GM12878 (cell line): ENCODE measurements around the gene ARMC9. TPM values are rescaled to one million over a fixed set of nuclear protein-coding genes. Genes with fewer than 3 reads are reported as not detected.

Experiments used
- ATAC-seq: fragments of 200-7000 bp; cut with Tn5 transposase; 3 replicates; pipeline ENCODE4 v1.9.1; 2020; ENCODE audit warnings: mild to moderate bottlenecking, moderate library complexity
- BruUV-seq: library from RNA; stranded (reverse); fragments of 400-500 nt; replicated peaks from 2 replicates; lab custom pipeline; 2021; lab: Mats Ljungman, UMichigan
- CTCF ChIA-PET: fragments of 300-600 bp; sonication (Branson Sonifier 250); formaldehyde crosslinking; extraction: SDS; loops from one replicate; lab custom pipeline; 2021; ENCODE audit warnings: inconsistent platforms; lab: Yijun Ruan, JAX
- POLR2A ChIA-PET: fragments of 350-600 bp; formaldehyde crosslinking; extraction: SDS; loops from one replicate; lab custom pipeline; 2021; ENCODE audit warnings: inconsistent platforms; lab: Charles Lee
- RAD21 ChIA-PET: fragments of 300-600 bp; sonication (Branson Sonifier 250); formaldehyde crosslinking; loops from one replicate; lab custom pipeline; 2023; ENCODE audit warnings: antibody characterized with exemption; ENCODE audit not compliant: unreplicated experiment; lab: Charles Lee
- SMC1A ChIA-PET: fragments of 300-600 bp; sonication (Branson Sonifier 250); formaldehyde crosslinking; loops from one replicate; lab custom pipeline; 2023; ENCODE audit not compliant: unreplicated experiment, uncharacterized antibody; lab: Charles Lee
- DNase-seq: peaks from one replicate; pipeline ENCODE4 v3.0.0-alpha.2; 2011; ENCODE audit warnings: low read depth, low spot score
- FAIRE-seq: peaks from 3 replicates; lab custom pipeline; 2011; peaks lifted over from hg19 to GRCh38; lab: Jason Lieb, UNC
- H2AFZ ChIP-seq: 2 replicates; pipeline ENCODE4 v1.6.0; 2011; ENCODE audit warnings: low read depth, low read length, control low read depth; ENCODE audit not compliant: control insufficient read depth
- H3K27ac ChIP-seq: 2 replicates; pipeline ENCODE4 v1.5.1; 2011; ENCODE audit warnings: control low read depth; ENCODE audit not compliant: control insufficient read depth, insufficient read depth
- H3K27me3 ChIP-seq, 2 experiments: replicated peaks in 1 of 2; 2 replicates each; pipeline versions ENCODE4 v1.6.0 to v1.6.1; 2011; ENCODE audit warnings: low read length in 1 of 2; ENCODE audit not compliant: control insufficient read depth in 2 of 2, insufficient read depth in 2 of 2
- H3K36me3 ChIP-seq, 2 experiments: 2 replicates each; pipeline ENCODE4 v1.5.1; 2011; ENCODE audit warnings: low read length in 1 of 2; ENCODE audit not compliant: control insufficient read depth in 2 of 2, insufficient read depth in 2 of 2
- H3K4me1 ChIP-seq: 2 replicates; pipeline ENCODE4 v1.6.1; 2011; ENCODE audit warnings: mild to moderate bottlenecking, low read length, moderate library complexity, mixed read lengths; ENCODE audit not compliant: control insufficient read depth, insufficient read depth
- H3K4me2 ChIP-seq: 2 replicates; pipeline ENCODE4 v1.6.0; 2011; ENCODE audit warnings: control low read depth; ENCODE audit not compliant: control insufficient read depth, insufficient read depth
- H3K4me3 ChIP-seq: fragments of 200-600 bp; sonication (generic); 2 replicates; pipeline ENCODE4 v1.5.1; 2016
- H3K79me2 ChIP-seq: 2 replicates; pipeline ENCODE4 v1.6.0; 2011; ENCODE audit warnings: low read length; ENCODE audit not compliant: control insufficient read depth, insufficient read depth
- H3K9ac ChIP-seq: 2 replicates; pipeline ENCODE4 v1.8.0; 2011; ENCODE audit warnings: low read length, control low read depth, mixed read lengths; ENCODE audit not compliant: control insufficient read depth, insufficient read depth
- H3K9me3 ChIP-seq: replicated peaks from 3 replicates; pipeline ENCODE4 v1.5.1; 2011; ENCODE audit warnings: mild to moderate bottlenecking, low read length; ENCODE audit not compliant: control insufficient read depth, insufficient read depth
- H4K20me1 ChIP-seq: 2 replicates; pipeline ENCODE4 v1.6.0; 2011; ENCODE audit not compliant: control insufficient read depth, insufficient read depth
- BMI1 ChIP-seq: fragments of 450-650 bp; IDR thresholded peaks from 2 replicates; pipeline ENCODE4 v1.6.1; 2016; ENCODE audit warnings: mild to moderate bottlenecking, moderate library complexity, borderline replicate concordance
- EP300 ChIP-seq, 2 experiments: fragments of 150-350 bp in 1 of 2; IDR thresholded peaks; 2 replicates each; pipeline ENCODE4 v1.6.1; 2011 to 2012; ENCODE audit warnings: low read depth in 2 of 2, low read length in 2 of 2, borderline replicate concordance in 1 of 2, improper control_type of control experiment in 1 of 2, inconsistent platforms in 1 of 2; ENCODE audit not compliant: control insufficient read depth in 1 of 2
- HCFC1 ChIP-seq: fragments of 150-350 bp; IDR thresholded peaks from 2 replicates; pipeline ENCODE4 v1.6.1; 2014; ENCODE audit warnings: low read length
- MEF2A ChIP-seq: IDR thresholded peaks from 2 replicates; pipeline ENCODE4 v1.6.1; 2011; ENCODE audit warnings: low read depth, mild to moderate bottlenecking, low read length, moderate library complexity; ENCODE audit not compliant: insufficient read depth
- NFYB ChIP-seq: IDR thresholded peaks from 2 replicates; pipeline ENCODE4 v1.6.1; 2011; ENCODE audit warnings: low read depth, mild to moderate bottlenecking, low read length, improper control_type of control experiment, moderate library complexity; ENCODE audit not compliant: insufficient read depth
- RBBP5 ChIP-seq: fragments of 200-600 bp; sonication (generic); conservative IDR thresholded peaks from 2 replicates; pipeline ENCODE4 v1.6.1; 2016
- ZNF384 ChIP-seq: IDR thresholded peaks from 2 replicates; pipeline ENCODE4 v1.6.1; 2012; ENCODE audit warnings: low read depth, mild to moderate bottlenecking, low read length, improper control_type of control experiment, borderline replicate concordance
- WGBS: methylation state at CpG from one replicate; pipeline ENCODE4 v1.1.6; 2016; ENCODE audit warnings: low lambda C conversion rate; ENCODE audit not compliant: insufficient replicate concordance, insufficient coverage; ENCODE audit errors: missing lambda C conversion rate; 5-methylcytosine and 5-hydroxymethylcytosine counted together
- in situ Hi-C: fragments of 300-500 bp; cut with MboI; formaldehyde crosslinking; loops from 9 replicates; pipeline ENCODE4 v1.14.3; 2018; ENCODE audit warnings: mixed read lengths
- intact Hi-C: fragments of 100-400 bp; cut with micrococcal nuclease; formaldehyde crosslinking; loops from one replicate; pipeline ENCODE4 v1.14.2; 2022; ENCODE audit not compliant: unreplicated experiment
- polyA plus RNA-seq, 11 experiments: library from polyadenylated mRNA; depleted of rRNA in 4 of 11; unstranded in 6 of 11; stranded (reverse) in 5 of 11; fragments of >200 nt; fragmentation: Nextera tagmentation in 4 of 11; fragmentation: Illumina TruSeq in 1 of 11; extraction: Ambion mirVana in 4 of 11; extraction: Trizol in 1 of 11; gene quantifications; 1 replicate in 1 of 11; 2 replicates in 10 of 11; pipeline versions ENCODE4 v1.2.1 to v1.2.3, GENCODE V29; 2011 to 2016; ENCODE audit warnings: inconsistent platforms in 2 of 11, missing spikeins in 2 of 11, low read depth in 1 of 11
- total RNA-seq, 4 experiments: library from RNA; depleted of rRNA in 3 of 4; stranded (reverse); fragments of >200 nt in 3 of 4; fragmentation: Illumina TruSeq in 1 of 4; extraction: Trizol in 1 of 4; gene quantifications; 2 replicates each; pipeline versions ENCODE4 v1.2.1 to v1.2.3, GENCODE V29; 2013 to 2021
- TF ChIP-seq, protein P1 (sequence below): fragments of 450-650 bp; IDR thresholded peaks from 2 replicates; pipeline ENCODE4 v1.6.1; 2016; ENCODE audit warnings: mild to moderate bottlenecking
- TF ChIP-seq, protein P2 (sequence below): fragments of 450-650 bp; formaldehyde crosslinking; IDR thresholded peaks from 2 replicates; pipeline ENCODE4 v1.4.0; 2022; ENCODE audit warnings: mild to moderate bottlenecking, moderate library complexity
- TF ChIP-seq, protein P3 (sequence below): fragments of 450-650 bp; IDR thresholded peaks from 2 replicates; pipeline ENCODE4 v1.6.1; 2018; ENCODE audit warnings: borderline replicate concordance, mild to moderate bottlenecking; ENCODE audit not compliant: partially characterized antibody
- TF ChIP-seq, protein P4 (sequence below): fragments of 450-650 bp; IDR thresholded peaks from 2 replicates; pipeline ENCODE4 v1.6.1; 2017; ENCODE audit warnings: mild to moderate bottlenecking, low read depth, inconsistent platforms; ENCODE audit not compliant: poor library complexity, severe bottlenecking
- TF ChIP-seq, protein P5 (sequence below): IDR thresholded peaks from 2 replicates; pipeline ENCODE4 v1.6.1; 2011; ENCODE audit warnings: borderline replicate concordance, low read depth, mild to moderate bottlenecking, moderate library complexity, mixed read lengths, low read length; ENCODE audit not compliant: insufficient read depth; ENCODE audit errors: extremely low read length

The ARMC9 gene
- total and polyA plus RNA-seq, 10 of the 15 experiments (the other 5 are each of a cell fraction or from before 2014, with no cell fraction given): 3.8 to 21.8 (median 10.4) TPM

DNA sequence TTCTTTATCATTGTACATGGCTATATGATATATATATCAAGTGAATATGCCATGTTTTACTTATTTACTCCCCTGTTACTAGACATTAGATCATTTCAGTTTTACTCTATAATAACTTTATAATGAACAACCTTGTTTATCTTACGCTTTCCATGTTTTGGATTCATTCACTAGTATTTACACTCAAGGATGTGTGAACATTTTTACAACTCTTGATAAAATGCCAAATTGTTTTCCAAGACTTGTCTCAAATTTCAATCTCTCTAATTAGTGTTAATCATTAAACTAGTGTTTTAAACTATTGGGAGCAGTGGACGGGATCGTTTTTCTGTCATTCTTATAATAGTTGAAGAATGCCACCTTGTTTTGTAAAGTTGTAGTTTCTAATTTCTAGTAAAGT, 145.6 kb downstream of the ARMC9 start:
- no peak overlapping the region for H3K4me3 ChIP-seq
- intact Hi-C loops (no loop called here), in situ Hi-C loops (no loop called here)
- peak; percentile 44 for FAIRE-seq
- no peak overlapping the region for H3K4me2 ChIP-seq
- no peaks in the 10 kb centered on the region for H3K36me3 ChIP-seq
- H3K9me3 ChIP-seq: no peaks in the 10 kb centered on the region
- H3K9ac ChIP-seq: no peak overlapping the region
- POLR2A ChIA-PET: no interaction called here
- H3K79me2 ChIP-seq: no peaks in the 10 kb centered on the region
- ATAC-seq: no peak
- RAD21 ChIA-PET: no interaction called here
- SMC1A ChIA-PET: no interaction called here
- CTCF ChIA-PET: no interaction called here
- BruUV-seq: no TSS peak
- H3K4me1 ChIP-seq: no peaks in the 10 kb centered on the region
- DNase-seq: no peak
- H4K20me1 ChIP-seq: no peaks in the 10 kb centered on the region
- WGBS: 90% methylated on average over 3 of the region's 3 CpGs
- no peaks in the 10 kb centered on the region for H3K27me3 ChIP-seq
- no peak overlapping the region for H3K27ac ChIP-seq
- H2AFZ ChIP-seq: no peak overlapping the region
- TF ChIP-seq BMI1: no peak
- TF ChIP-seq, protein P1, sequence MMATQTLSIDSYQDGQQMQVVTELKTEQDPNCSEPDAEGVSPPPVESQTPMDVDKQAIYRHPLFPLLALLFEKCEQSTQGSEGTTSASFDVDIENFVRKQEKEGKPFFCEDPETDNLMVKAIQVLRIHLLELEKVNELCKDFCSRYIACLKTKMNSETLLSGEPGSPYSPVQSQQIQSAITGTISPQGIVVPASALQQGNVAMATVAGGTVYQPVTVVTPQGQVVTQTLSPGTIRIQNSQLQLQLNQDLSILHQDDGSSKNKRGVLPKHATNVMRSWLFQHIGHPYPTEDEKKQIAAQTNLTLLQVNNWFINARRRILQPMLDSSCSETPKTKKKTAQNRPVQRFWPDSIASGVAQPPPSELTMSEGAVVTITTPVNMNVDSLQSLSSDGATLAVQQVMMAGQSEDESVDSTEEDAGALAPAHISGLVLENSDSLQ: no peak
- no peak for TF ChIP-seq NFYB
- TF ChIP-seq, protein P2, sequence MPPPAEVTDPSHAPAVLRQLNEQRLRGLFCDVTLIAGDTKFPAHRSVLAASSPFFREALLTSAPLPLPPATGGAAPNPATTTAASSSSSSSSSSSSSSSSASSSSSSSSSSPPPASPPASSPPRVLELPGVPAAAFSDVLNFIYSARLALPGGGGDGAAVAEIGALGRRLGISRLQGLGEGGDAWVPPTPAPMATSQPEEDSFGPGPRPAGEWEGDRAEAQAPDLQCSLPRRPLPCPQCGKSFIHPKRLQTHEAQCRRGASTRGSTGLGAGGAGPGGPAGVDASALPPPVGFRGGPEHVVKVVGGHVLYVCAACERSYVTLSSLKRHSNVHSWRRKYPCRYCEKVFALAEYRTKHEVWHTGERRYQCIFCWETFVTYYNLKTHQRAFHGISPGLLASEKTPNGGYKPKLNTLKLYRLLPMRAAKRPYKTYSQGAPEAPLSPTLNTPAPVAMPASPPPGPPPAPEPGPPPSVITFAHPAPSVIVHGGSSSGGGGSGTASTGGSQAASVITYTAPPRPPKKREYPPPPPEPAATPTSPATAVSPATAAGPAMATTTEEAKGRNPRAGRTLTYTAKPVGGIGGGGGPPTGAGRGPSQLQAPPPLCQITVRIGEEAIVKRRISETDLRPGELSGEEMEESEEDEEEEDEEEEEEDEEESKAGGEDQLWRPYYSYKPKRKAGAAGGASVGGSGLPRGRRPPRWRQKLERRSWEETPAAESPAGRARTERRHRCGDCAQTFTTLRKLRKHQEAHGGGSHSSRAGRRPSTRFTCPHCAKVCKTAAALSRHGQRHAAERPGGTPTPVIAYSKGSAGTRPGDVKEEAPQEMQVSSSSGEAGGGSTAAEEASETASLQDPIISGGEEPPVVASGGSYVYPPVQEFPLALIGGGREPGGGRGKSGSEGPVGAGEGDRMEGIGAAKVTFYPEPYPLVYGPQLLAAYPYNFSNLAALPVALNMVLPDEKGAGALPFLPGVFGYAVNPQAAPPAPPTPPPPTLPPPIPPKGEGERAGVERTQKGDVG (CRISPR knock-in tag): no peak
- TF ChIP-seq, protein P3, sequence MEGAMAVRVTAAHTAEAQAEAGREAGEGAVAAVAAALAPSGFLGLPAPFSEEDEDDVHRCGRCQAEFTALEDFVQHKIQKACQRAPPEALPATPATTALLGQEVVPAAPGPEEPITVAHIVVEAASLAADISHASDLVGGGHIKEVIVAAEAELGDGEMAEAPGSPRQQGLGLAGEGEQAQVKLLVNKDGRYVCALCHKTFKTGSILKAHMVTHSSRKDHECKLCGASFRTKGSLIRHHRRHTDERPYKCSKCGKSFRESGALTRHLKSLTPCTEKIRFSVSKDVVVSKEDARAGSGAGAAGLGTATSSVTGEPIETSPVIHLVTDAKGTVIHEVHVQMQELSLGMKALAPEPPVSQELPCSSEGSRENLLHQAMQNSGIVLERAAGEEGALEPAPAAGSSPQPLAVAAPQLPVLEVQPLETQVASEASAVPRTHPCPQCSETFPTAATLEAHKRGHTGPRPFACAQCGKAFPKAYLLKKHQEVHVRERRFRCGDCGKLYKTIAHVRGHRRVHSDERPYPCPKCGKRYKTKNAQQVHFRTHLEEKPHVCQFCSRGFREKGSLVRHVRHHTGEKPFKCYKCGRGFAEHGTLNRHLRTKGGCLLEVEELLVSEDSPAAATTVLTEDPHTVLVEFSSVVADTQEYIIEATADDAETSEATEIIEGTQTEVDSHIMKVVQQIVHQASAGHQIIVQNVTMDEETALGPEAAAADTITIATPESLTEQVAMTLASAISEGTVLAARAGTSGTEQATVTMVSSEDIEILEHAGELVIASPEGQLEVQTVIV: no peak
- no peak for TF ChIP-seq RBBP5
- TF ChIP-seq HCFC1: no peak
- no peak for TF ChIP-seq EP300 (IDR thresholded peaks at IDR 0.05; ENCODE audit: borderline replicate concordance in 1 of 2, control insufficient read depth in 1 of 2, low read depth in 2 of 2, low read length in 2 of 2)
- TF ChIP-seq MEF2A: no peak
- no peak for TF ChIP-seq ZNF384
- TF ChIP-seq, protein P4, sequence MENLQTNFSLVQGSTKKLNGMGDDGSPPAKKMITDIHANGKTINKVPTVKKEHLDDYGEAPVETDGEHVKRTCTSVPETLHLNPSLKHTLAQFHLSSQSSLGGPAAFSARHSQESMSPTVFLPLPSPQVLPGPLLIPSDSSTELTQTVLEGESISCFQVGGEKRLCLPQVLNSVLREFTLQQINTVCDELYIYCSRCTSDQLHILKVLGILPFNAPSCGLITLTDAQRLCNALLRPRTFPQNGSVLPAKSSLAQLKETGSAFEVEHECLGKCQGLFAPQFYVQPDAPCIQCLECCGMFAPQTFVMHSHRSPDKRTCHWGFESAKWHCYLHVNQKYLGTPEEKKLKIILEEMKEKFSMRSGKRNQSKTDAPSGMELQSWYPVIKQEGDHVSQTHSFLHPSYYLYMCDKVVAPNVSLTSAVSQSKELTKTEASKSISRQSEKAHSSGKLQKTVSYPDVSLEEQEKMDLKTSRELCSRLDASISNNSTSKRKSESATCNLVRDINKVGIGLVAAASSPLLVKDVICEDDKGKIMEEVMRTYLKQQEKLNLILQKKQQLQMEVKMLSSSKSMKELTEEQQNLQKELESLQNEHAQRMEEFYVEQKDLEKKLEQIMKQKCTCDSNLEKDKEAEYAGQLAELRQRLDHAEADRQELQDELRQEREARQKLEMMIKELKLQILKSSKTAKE: no peak
- TF ChIP-seq, protein P5, sequence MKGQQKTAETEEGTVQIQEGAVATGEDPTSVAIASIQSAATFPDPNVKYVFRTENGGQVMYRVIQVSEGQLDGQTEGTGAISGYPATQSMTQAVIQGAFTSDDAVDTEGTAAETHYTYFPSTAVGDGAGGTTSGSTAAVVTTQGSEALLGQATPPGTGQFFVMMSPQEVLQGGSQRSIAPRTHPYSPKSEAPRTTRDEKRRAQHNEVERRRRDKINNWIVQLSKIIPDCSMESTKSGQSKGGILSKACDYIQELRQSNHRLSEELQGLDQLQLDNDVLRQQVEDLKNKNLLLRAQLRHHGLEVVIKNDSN: no peak
